Left kidney (tissue), 2 donors: ENCODE results near the gene RASSF8. TPM values are rescaled to one million over a fixed set of nuclear protein-coding genes. Genes with fewer than 3 reads are reported as not detected.
A peak's percentile ranks its signal among the peaks of the same experiment; 100 is the strongest.
"Not testable (repeated sequence)": the region's sequence is repeated elsewhere in the genome, so short reads cannot be mapped to it uniquely, and the experiment has no call there.

Experiments
- DNase-seq: peaks from one replicate; pipeline ENCODE4 v3.0.0-alpha.2; 2013
- polyA plus RNA-seq: library from polyadenylated mRNA; unstranded; fragments of 120-200 nt; gene quantifications from one replicate; pipeline ENCODE4 v1.2.1, GENCODE V29; 2013; ENCODE audit not compliant: insufficient read length

Gene RASSF8
- polyA plus RNA-seq, 1 donor: 83.8 TPM

DNA sequence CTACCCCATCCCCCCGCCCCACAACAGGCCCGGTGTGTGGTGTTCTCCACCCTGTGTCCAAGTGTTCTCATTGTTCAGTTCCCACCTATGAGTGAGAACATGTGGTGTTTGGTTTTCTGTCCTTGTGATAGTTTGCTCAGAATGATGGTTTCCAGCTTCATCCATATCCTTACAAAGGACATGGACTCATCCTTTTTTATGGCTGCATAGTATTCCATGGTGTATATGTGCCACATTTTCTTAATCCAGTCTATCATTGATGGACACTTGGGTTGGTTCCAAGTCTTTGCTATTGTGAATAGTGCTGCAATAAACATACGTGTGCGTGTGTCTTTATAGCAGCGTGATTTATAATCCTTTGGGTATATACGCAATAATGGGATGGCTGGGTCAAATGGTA, 98.8 kb downstream of the RASSF8 start:
- DNase-seq: not testable (repeated sequence)

DNA sequence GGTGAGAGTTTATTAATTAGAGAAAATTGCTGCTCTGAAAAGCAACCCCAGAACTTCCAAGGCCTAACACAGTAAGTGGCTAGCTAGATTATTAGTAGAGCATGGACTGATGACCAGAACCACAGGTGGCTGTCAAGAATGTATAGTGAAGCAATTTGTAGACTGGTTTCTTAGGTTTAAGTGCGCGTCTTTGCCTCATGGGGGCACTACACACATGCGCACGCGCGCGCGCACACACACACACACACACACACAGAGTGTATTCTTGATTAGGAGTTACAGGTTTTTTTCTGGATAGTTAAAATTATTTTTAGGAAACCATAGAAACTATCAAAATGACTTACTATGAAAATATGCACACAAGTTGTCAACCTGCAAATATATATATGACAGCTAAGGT, 99.8 kb downstream of the RASSF8 start:
- DNase-seq: no peak

- DNase-seq: no peak
Measured at GRCh38 chr12:26058818-26059217, 100.3 kb downstream of the RASSF8 start.

GRCh38 chr12:26062006-26062405, 103.5 kb downstream of the RASSF8 start:
- no peak for DNase-seq

DNA sequence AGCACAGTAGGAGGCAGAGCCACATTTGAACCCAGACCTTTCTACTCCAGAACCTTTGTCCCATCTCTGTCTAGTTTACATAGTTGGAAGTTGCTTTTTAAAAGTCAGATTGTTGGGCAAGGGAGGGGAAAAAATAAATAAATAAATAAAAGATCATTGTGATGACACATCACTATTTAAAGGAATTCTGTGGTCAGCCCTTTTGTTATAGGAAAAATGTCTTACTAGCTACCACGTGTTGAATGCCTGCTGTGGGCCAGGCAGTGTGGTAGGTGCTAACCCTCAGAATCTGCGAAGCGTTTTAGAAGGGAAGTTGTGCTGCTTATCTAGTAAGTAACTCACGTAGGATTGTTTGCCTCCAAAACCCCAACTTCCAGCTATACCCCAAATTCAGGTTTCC, 104.1 kb downstream of the RASSF8 start:
- DNase-seq: no peak

DNA sequence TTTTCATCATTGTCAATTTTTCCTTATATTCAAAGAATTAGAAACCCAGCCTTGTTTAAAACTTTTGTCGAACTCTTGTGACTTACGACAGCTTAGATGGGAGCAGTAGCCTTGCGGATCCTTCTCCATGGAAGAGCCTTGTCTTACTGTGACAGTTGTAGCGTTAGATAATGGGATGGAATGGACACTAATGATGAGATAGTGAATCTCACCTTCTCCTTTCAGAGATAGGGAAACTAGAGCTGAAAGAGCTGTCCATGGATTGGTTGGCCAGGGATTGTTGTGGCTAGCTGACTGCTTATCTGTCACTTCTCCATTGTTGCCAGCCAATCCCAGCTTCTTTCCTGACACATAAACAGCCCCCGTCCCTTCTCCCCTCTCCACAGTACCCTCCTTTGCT, 107.0 kb downstream of the RASSF8 start:
- DNase-seq: no peak

- no peak for DNase-seq
Measured at GRCh38 chr12:26068503-26068902, 110.0 kb downstream of the RASSF8 start.

- DNase-seq: no peak
Measured at GRCh38 chr12:26069796-26070195, 111.3 kb downstream of the RASSF8 start.

DNA sequence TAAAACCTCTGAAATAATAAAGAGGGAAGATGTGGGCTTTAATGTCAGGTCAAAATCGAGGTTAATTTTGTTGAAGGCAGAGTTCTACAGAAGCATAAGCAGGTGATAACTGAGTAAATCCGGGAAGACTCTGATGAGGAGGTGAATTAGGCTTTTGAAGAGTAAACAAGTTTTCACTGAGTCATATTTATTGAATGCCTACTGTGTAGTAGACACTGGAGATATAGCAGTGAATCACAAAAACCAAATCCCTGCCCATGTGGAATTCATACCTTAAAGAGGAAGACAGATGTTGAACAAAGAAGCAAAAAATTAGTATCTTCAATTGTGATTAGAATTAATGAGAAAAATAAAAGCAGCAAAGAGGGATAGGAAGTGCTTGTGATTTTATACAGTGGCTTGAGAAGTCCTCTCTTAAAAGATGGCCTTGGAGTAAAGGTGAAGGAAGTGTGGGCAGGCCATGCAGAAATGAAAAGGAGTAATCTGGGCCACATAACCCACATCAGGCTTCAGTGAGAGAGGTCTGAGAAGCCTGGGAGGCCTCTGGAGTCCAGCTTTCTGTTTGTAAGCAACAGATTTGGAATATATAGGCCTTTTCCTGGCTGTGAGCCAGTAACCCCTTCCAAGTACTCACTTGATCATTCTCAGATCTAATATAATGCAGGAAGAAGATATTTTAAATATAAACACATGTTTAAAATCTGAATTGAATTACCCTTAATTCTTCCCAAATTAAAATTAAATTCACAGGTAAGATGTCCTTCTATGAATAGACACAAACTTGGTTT, 119.6 kb downstream of the RASSF8 start:
- no peak for DNase-seq

DNA sequence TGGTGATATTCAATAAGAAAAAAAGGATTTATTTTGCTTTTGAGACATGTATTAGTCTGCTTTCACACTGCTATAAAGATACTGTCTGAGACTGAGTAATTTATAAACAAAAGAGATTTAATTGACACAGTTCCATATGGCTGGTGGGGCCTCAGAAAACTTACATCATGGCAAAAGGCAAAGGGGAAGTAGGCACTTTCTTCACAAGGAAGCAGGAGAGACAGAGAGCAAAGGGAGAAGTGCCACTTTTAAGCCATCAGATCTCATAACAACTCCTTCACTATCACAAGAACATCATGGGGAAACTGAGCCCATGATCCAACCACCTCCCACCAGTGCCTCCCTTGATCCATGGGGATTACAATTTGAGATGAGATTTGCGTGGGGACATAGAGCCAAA, 122.4 kb downstream of the RASSF8 start:
- no peak for DNase-seq

DNA sequence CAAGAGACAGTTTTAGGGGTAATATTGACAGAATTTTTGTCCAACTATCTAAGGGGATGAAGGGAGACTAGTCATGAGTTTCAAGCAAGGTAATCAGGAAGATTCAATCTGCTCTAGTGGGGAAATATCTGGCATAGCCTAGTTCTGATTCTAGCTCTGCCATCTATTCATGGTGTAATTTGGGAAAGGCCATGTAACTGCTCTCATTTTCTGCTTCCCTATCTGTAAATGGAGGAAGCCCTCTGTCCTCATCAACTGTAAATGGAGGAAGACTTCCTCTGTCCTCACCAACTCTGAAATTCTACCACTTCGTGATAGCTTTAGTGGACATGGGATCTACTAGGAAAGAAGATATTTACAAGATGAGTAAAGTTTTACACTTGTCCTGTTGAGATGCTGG, 128.5 kb downstream of the RASSF8 start:
- no peak for DNase-seq

DNA sequence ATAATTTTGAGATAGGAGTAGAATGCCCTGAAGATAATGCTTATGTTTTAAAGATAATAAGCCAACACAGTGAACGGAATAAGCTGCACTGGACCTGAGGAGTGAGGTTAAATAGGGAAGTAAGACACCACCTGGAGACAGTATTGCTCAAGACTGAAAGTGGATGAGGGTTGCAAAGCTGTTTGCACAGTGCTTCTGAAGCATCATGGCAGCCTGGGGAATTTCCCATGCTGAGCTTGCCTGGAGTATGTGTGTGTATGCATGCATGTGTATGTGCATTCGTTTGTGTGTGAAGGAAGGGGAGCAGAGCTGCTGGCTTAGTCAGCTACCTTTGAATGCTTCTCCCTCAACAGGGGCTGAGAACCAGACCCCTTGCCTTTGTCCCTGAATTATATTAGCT, 130.5 kb downstream of the RASSF8 start:
- no peak for DNase-seq

DNA sequence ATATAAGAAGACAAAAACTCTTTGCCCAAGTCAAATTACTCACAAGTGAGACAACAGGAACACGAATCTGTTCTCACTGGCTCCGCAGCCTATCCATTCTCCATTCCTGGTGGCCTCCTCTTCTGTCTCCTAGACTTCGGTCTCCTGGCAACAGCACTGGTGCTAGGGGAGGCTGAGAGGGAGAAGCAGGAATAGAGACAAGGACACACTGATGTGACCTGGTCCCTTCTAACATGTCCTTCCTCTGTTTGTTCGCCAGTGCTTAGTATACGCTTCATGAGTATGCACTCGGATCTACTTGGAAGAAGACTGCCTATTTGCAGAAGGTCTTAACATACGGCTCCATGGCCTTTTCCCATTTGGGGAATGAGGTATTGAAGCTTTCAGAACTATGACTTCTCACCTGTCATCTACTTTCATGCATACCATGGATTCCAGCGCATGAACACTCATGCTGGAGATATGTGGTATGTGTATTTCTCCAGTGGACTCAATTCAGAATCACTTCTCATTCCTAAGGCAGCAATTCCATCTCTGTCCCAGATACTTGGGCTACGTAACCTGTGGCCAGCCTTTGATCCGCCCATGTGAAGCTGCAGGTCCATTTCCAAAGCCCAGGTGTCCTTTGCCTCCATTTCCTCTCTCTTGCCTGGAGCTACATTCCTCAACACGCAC, 132.5 kb downstream of the RASSF8 start:
- DNase-seq: no peak

DNA sequence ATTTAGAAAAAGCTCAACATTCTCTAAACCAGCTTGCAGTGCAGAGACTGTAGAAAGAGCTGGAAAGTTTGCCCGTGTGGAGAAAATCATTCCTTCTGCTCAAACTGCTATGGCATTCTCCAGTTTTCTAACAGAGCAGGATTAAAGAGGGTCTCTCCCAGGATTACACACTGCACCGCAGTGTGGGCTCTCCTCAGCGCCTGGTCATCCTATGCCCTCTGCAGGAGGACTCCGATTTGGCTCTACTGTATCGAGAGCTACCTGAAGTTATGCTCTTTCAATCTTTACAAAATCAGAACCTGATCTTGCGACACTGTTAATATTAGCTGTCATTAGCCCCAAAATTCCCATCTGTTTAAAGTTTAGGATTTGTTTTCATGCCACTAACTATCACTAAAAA, 133.3 kb downstream of the RASSF8 start:
- DNase-seq: no peak

GRCh38 chr12:26092346-26093105, 134.0 kb downstream of the RASSF8 start:
- DNase-seq: no peak

DNA sequence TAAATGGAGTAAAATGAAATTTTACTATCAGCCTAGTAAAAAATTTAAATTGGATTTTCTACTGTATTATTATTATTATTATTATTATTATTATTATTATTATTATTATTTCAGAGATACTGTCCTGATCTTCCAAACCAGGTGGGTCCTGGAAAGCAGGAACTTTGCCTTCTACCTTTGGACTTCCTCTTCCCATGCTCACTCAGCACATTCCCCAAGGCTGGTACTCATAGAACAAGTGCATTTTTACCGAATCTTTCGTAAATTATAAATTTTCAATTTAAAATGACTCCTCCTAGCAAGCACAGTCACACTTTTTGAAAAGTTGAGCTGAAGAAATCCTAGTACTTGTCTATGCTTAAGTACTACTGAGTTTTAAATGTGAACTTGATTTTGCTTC, 136.7 kb downstream of the RASSF8 start:
- DNase-seq: no peak

DNA sequence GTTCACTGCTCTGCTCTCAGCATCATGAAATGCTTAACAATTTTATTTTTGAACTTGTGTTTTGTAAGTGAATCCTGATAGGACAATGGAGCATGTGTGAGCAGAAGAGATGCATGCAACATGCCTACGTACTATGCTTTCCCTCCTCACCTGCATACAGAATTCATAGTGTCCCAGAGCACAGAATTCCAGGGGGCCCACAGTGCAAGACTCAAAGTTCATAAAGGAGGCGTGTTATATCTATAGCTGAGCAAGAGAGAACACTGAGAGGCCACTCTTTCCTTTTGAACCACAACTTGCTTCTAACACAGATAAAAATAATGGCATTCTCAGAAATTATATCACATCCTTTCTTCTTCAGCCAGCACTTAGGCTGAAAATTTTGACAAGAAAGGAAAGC, 137.6 kb downstream of the RASSF8 start:
- no peak for DNase-seq

GRCh38 chr12:26097046-26097878, 138.8 kb downstream of the RASSF8 start:
- peak; percentile 67 for DNase-seq

- DNase-seq: no peak
Measured at GRCh38 chr12:26100666-26101349, 142.3 kb downstream of the RASSF8 start.

DNA sequence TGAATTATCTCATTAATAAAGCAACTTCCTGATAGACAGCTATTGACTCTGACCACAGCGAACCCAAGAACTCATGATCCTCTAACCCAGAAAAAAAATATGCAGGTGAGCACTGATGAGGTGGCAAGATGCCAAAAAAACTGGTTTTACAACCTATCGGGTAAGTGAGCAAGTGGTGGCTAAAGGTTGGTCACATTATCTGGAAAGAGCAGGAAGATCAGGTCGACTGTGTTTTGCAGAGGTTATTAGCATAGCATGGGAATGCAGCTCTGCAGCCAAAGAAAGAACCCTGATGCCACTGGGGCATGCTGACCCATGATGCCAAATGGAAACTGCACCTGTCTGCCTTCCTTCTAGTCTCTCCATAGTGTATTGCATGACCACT, 142.9 kb downstream of the RASSF8 start:
- DNase-seq: no peak

- DNase-seq: no peak
Measured at GRCh38 chr12:26101763-26102162, 143.3 kb downstream of the RASSF8 start.

DNA sequence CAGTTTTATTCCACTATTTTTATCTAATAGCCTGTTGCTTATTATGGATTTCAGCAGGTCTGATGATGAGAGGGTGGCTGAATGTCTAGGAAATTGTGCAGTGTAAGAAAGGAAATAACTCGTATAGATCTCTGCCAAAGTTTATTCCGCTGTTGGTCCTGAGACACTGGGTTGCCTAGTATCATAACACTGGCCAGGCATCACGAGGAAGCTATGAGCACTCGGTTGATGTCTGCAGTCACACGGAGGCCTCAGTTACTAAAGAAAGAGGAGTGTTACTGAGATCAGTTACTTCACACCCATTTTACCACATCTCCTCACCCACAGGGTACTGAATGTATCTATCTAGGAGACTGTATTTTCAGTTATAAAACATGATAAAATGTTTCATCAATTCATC, 144.5 kb downstream of the RASSF8 start:
- DNase-seq: no peak
